Measurements from ENCODE around the gene MYB. TPM values are rescaled to one million over a fixed set of nuclear protein-coding genes. Genes with fewer than 3 reads are reported as not detected.

The MYB gene
- total and polyA plus RNA-seq, 2 of the 8 experiments (the other 6 are each of a cell fraction or from before 2014, with no cell fraction given), result 4.0 to 7.6 TPM

DNA sequence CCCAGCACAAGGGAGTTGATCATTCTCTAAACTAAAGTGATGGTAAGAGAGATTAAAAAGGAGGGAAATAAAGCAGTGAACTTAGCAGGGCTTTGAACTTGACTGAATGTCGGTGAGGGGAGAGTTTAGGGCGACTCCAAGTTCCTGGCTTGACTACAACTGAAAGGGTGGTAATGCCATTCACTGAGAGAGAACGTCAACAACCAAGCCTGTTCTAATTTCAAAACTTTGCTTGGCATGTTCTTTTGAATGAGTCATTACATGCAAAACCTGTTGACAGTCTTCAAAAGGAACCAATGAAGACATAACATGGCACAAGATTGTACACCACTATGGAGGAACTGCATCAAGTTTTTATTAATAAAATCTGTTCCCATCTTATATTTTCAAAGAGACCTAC is 10.3 kb upstream of the MYB start (continued):
- TF ChIP-seq, protein P1, sequence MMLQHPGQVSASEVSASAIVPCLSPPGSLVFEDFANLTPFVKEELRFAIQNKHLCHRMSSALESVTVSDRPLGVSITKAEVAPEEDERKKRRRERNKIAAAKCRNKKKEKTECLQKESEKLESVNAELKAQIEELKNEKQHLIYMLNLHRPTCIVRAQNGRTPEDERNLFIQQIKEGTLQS (IDR thresholded peaks at IDR 0.05; ENCODE audit: insufficient read depth, low read depth, low read length), result no peak

Measured in H1 (cell line).